Measurements from ENCODE around the gene GPR132. TPM values are rescaled to one million over a fixed set of nuclear protein-coding genes. Genes with fewer than 3 reads are reported as not detected.

Gene GPR132
- total and polyA plus RNA-seq, 2 of the 13 experiments (the other 11 are each of a cell fraction or from before 2014, with no cell fraction given), result not detected

DNA sequence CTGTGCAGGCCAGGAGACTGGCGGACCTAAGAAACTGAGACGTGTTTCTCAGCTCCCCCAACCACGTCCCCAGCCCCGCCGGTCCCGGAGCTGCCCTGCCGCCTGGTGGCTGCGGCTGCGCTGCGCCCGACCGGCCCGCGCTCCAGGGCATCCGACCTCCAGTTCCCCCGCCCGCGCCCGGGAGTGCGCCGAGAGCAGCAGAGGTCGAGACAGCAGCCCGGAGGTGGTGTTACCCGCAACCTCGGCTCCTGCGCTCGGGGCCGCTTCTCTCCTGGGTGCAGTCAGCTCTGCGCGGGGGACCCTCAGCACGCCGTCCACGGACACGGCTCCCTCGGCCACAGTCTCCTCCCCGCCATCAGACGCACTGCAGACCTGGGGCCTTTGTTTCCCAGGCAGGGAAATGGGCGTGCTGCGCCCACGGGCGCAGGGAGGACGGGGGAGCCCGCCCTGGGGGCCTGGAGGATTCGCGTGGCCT, 21.6 kb upstream of the GPR132 start (continued):
- TF ChIP-seq CBFB (CRISPR knock-in tag; IDR thresholded peaks at IDR 0.05) (peak; percentile 22; the same call in 1 of the 2 replicates), GTF2F1 (IDR thresholded peaks at IDR 0.05; ENCODE audit: low read length) (no peak), MTF2 (CRISPR knock-in tag; IDR thresholded peaks at IDR 0.05; ENCODE audit: borderline replicate concordance) (peak; percentile 85), KAT2B (IDR thresholded peaks at IDR 0.05; ENCODE audit: borderline replicate concordance, low read depth, low read length) (no peak), CBX2 (IDR thresholded peaks at IDR 0.05; ENCODE audit: low read depth, low read length) (no peak), CBX2 (CRISPR knock-in tag; IDR thresholded peaks at IDR 0.05; ENCODE audit: low read depth) (no peak)
- TF ChIP-seq, protein P1, sequence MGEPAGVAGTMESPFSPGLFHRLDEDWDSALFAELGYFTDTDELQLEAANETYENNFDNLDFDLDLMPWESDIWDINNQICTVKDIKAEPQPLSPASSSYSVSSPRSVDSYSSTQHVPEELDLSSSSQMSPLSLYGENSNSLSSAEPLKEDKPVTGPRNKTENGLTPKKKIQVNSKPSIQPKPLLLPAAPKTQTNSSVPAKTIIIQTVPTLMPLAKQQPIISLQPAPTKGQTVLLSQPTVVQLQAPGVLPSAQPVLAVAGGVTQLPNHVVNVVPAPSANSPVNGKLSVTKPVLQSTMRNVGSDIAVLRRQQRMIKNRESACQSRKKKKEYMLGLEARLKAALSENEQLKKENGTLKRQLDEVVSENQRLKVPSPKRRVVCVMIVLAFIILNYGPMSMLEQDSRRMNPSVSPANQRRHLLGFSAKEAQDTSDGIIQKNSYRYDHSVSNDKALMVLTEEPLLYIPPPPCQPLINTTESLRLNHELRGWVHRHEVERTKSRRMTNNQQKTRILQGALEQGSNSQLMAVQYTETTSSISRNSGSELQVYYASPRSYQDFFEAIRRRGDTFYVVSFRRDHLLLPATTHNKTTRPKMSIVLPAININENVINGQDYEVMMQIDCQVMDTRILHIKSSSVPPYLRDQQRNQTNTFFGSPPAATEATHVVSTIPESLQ (CRISPR knock-in tag; conservative IDR thresholded peaks at IDR 0.05), result no peak

DNA sequence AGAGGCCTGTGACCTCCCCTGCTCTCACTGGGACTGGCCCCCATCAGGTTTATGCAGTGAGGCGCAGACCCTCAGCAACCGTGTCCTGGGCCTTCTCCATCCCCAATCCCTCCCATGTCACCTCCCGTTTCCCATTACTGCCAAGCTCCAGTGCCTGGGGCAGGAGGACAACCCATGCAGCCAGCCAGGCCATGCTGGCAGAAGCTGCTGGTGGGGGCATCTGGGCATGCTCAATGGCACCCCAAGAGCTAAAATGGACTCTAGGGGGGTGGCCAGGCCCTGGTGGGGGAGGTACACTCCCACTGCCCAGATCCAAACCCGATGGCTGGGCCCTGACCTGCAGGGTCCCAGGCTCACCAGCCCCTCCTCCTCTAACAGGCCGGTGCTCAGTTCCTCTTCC, 20.5 kb upstream of the GPR132 start:
- POLR2A ChIA-PET, result no interaction called here
- no peaks in the 10 kb centered on the region for H3K36me3 ChIP-seq (replicated peaks in 1 of 2; ENCODE audit: control insufficient read depth in 1 of 2, insufficient read depth in 2 of 2, low read length in 2 of 2)
- H3K79me2 ChIP-seq (ENCODE audit: insufficient read depth, low read length), result no peaks in the 10 kb centered on the region
- TF ChIP-seq PCBP1 (IDR thresholded peaks at IDR 0.05; ENCODE audit: borderline replicate concordance, low read depth, low read length) (no peak), ZNF292 (CRISPR knock-in tag; IDR thresholded peaks at IDR 0.05; ENCODE audit: borderline replicate concordance, low read depth) (no peak), ZSCAN30 (CRISPR knock-in tag; IDR thresholded peaks at IDR 0.05) (no peak), ZNF333 (CRISPR knock-in tag; IDR thresholded peaks at IDR 0.05; ENCODE audit: borderline replicate concordance) (no peak), REXO4 (CRISPR knock-in tag; IDR thresholded peaks at IDR 0.05; ENCODE audit: borderline replicate concordance) (no peak), ZNF652 (CRISPR knock-in tag; IDR thresholded peaks at IDR 0.05; ENCODE audit: borderline replicate concordance, low read depth) (no peak), ZBTB38 (CRISPR knock-in tag; IDR thresholded peaks at IDR 0.05) (no peak), MYC (CRISPR knock-in tag; IDR thresholded peaks at IDR 0.05; ENCODE audit: borderline replicate concordance) (no peak), ZBTB21 (CRISPR knock-in tag; IDR thresholded peaks at IDR 0.05) (no peak), ZNF367 (CRISPR knock-in tag; IDR thresholded peaks at IDR 0.05; ENCODE audit: borderline replicate concordance) (no peak)
- TF ChIP-seq, protein P2, sequence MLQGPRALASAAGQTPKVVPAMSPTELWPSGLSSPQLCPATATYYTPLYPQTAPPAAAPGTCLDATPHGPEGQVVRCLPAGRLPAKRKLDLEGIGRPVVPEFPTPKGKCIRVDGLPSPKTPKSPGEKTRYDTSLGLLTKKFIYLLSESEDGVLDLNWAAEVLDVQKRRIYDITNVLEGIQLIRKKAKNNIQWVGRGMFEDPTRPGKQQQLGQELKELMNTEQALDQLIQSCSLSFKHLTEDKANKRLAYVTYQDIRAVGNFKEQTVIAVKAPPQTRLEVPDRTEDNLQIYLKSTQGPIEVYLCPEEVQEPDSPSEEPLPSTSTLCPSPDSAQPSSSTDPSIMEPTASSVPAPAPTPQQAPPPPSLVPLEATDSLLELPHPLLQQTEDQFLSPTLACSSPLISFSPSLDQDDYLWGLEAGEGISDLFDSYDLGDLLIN (CRISPR knock-in tag; IDR thresholded peaks at IDR 0.05; ENCODE audit: borderline replicate concordance), result no peak
- TF ChIP-seq, protein P3, sequence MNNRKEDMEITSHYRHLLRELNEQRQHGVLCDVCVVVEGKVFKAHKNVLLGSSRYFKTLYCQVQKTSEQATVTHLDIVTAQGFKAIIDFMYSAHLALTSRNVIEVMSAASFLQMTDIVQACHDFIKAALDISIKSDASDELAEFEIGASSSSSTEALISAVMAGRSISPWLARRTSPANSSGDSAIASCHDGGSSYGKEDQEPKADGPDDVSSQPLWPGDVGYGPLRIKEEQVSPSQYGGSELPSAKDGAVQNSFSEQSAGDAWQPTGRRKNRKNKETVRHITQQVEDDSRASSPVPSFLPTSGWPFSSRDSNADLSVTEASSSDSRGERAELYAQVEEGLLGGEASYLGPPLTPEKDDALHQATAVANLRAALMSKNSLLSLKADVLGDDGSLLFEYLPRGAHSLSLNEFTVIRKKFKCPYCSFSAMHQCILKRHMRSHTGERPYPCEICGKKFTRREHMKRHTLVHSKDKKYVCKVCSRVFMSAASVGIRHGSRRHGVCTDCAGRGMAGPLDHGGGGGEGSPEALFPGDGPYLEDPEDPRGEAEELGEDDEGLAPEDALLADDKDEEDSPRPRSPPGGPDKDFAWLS (CRISPR knock-in tag; IDR thresholded peaks at IDR 0.05; ENCODE audit: borderline replicate concordance), result no peak
- no peaks in the 10 kb centered on the region for H3K9me3 ChIP-seq (ENCODE audit: low read length)
- H3K4me2 ChIP-seq (ENCODE audit: low read depth, low read length), result no peak overlapping the region
- no peak overlapping the region for H3K9ac ChIP-seq (ENCODE audit: insufficient read depth, low read depth, low read length)
- no TSS peak for BruUV-seq (replicated peaks)
- no peak overlapping the region for H2AFZ ChIP-seq (ENCODE audit: low read length)
- no peak overlapping the region for H3K4me3 ChIP-seq (replicated peaks in 1 of 3; ENCODE audit: insufficient read depth in 1 of 3, low read depth in 2 of 3, low read length in 3 of 3)
- ATAC-seq, result no peak
- peaks cover 30% of the 10 kb centered on the region for H3K4me1 ChIP-seq (ENCODE audit: insufficient read depth, low read length)
- DNase-seq (ENCODE audit: low spot score), result no peak
- intact Hi-C loops (cut with micrococcal nuclease; ENCODE audit: unreplicated experiment), result no loop called here
- in situ Hi-C loops (cut with HindIII; ENCODE audit: extremely low pct_ligation_motif_present, low pct_unique_long_range_greater_than_20kb), result no loop called here
- H3K27ac ChIP-seq (ENCODE audit: extremely low read length, insufficient read depth, low read length), result no peak overlapping the region
- FAIRE-seq, result no peak
- H4K20me1 ChIP-seq (ENCODE audit: insufficient read depth, low read length), result peaks cover 5% of the 10 kb centered on the region; the same call in 1 of the 2 replicates
- H3K27me3 ChIP-seq (ENCODE audit: control insufficient read depth in 1 of 2, insufficient read depth in 2 of 2, low read length in 2 of 2), result peaks cover 8 to 42% of the 10 kb centered on the region in 2 experiments; a peak in 3 of 5 replicates
- CTCF ChIA-PET (ENCODE audit: low intra/inter-chr PET ratio, low total read pairs), result no interaction called here
- 59% methylated on average over 4 of the region's 5 CpGs for WGBS (ENCODE audit: low lambda C conversion rate)

Measured in HepG2 (cell line).